Upper lobe of left lung (tissue), 6 donors: ENCODE data around the gene MYRF. TPM values are rescaled to one million over a fixed set of nuclear protein-coding genes. Genes with fewer than 3 reads are reported as not detected.

ENCODE experiments used
- ATAC-seq, 2 donors: fragments of 200-7000 bp; cut with Tn5 transposase; one replicate each; pipeline ENCODE4 v1.9.1; 2022; ENCODE audit warnings: mild to moderate bottlenecking in 2 of 2, moderate library complexity in 2 of 2; ENCODE audit not compliant: low FRiP score in 2 of 2
- DNase-seq, 2 donors: peaks; one replicate each; pipeline ENCODE4 v3.0.0-alpha.2; 2019 to 2020
- H3K27ac ChIP-seq, 4 donors: fragments of 200-600 bp; sonication (generic); one replicate each; pipeline ENCODE4 v1.5.1; 2016 to 2019
- H3K27me3 ChIP-seq, 4 donors: fragments of 200-600 bp; sonication (generic); one replicate each; pipeline ENCODE4 v1.5.1; 2017 to 2019
- H3K36me3 ChIP-seq, 4 donors: fragments of 200-600 bp; sonication (generic); one replicate each; pipeline ENCODE4 v1.5.1; 2016 to 2019
- H3K4me1 ChIP-seq, 4 donors: fragments of 200-600 bp; sonication (generic); one replicate each; pipeline ENCODE4 v1.5.1; 2018 to 2019
- H3K4me3 ChIP-seq, 4 donors: fragments of 200-600 bp; sonication (generic); one replicate each; pipeline ENCODE4 v1.5.1; 2017 to 2019; ENCODE audit warnings: mild to moderate bottlenecking in 2 of 4, moderate library complexity in 1 of 4
- H3K9me3 ChIP-seq, 4 donors: fragments of 200-600 bp; sonication (generic); one replicate each; pipeline ENCODE4 v1.5.1; 2018 to 2019
- CTCF ChIP-seq, 6 experiments: fragments of 450-650 bp in 4 of 6; fragments of 200-600 bp in 2 of 6; sonication (generic) in 2 of 6; IDR thresholded peaks; one replicate each; pipeline ENCODE4 v1.5.1; 2016 to 2019; ENCODE audit warnings: antibody characterized with exemption in 6 of 6
- EP300 ChIP-seq, 4 donors: sonication (generic); formaldehyde crosslinking; IDR thresholded peaks; one replicate each; pipeline ENCODE4 v1.5.1; 2017; ENCODE audit warnings: antibody characterized with exemption in 4 of 4, control low read depth in 2 of 4
- POLR2A ChIP-seq, 4 donors: fragments of 450-650 bp; IDR thresholded peaks; one replicate each; pipeline ENCODE4 v1.5.1; 2016 to 2017; ENCODE audit warnings: antibody characterized with exemption in 4 of 4, mild to moderate bottlenecking in 2 of 4
- POLR2AphosphoS5 ChIP-seq, 2 donors: sonication (generic); formaldehyde crosslinking; IDR thresholded peaks; one replicate each; pipeline ENCODE4 v1.5.1; 2017; ENCODE audit warnings: antibody characterized with exemption in 2 of 2
- WGBS, 2 donors: methylation state at CpG; one replicate each; pipeline ENCODE4 v1.1.5; 2017 to 2018; 5-methylcytosine and 5-hydroxymethylcytosine counted together
- total RNA-seq, 6 donors: library from RNA; depleted of rRNA in 4 of 6; stranded (reverse); fragments of >200 nt in 4 of 6; gene quantifications; one replicate each; pipeline versions ENCODE4 v1.1.0 to v1.2.1, GENCODE V29; 2016 to 2021
- donor health status: DM: no; HTN: no; CAD: no; lungs with moderate emphysema.
- donor health status: DM: no; HTN: yes; CAD: no; lungs with severe emphysema.

MYRF gene
- total RNA-seq, 6 donors from 2014 or later, result 32.5 to 147 (median 50.7) TPM

GRCh38 chr11:61806785-61807184, 54.3 kb downstream of the MYRF start:
- WGBS, 2 donors, result 93% methylated on average over 5 of the region's 5 CpGs

GRCh38 chr11:61810671-61811175, 58.3 kb downstream of the MYRF start:
- no peak for ATAC-seq

More at GRCh38 chr11:61806785-61807184, 54.3 kb downstream of the MYRF start:
- H3K36me3 ChIP-seq, result peaks cover 8 to 88% (median 73%) of the 10 kb centered on the region in 4 donors
- ATAC-seq (no peak), DNase-seq (no peak)
- no peaks in the 10 kb centered on the region for H3K9me3 ChIP-seq
- no peaks in the 10 kb centered on the region for H3K27me3 ChIP-seq
- H3K27ac ChIP-seq, result no peak overlapping the region
- TF ChIP-seq POLR2AphosphoS5 (IDR thresholded peaks at IDR 0.05) (no peak), CTCF (IDR thresholded peaks at IDR 0.05) (no peak), POLR2A (IDR thresholded peaks at IDR 0.05) (no peak), EP300 (IDR thresholded peaks at IDR 0.05) (no peak)
- no peak overlapping the region for H3K4me3 ChIP-seq
- H3K4me1 ChIP-seq, result no peaks in the 10 kb centered on the region

GRCh38 chr11:61811831-61812230, 59.4 kb downstream of the MYRF start:
- no peak for DNase-seq
- Histone ChIP-seq H3K36me3 (peaks cover 7 to 56% (median 47%) of the 10 kb centered on the region in 4 donors), H3K9me3 (no peaks in the 10 kb centered on the region), H3K4me3 (no peak overlapping the region), H3K27me3 (no peaks in the 10 kb centered on the region), H3K4me1 (peaks cover 0 to 17% (median 6%) of the 10 kb centered on the region in 4 donors), H3K27ac (no peak overlapping the region)
- TF ChIP-seq POLR2AphosphoS5 (IDR thresholded peaks at IDR 0.05) (no peak), EP300 (IDR thresholded peaks at IDR 0.05) (no peak), POLR2A (IDR thresholded peaks at IDR 0.05) (no peak), CTCF (IDR thresholded peaks at IDR 0.05) (no peak)
- no peak for ATAC-seq
- 87 to 94% methylated on average over 5 of the region's 5 CpGs for WGBS, 2 donors

More at GRCh38 chr11:61810671-61811175, 58.3 kb downstream of the MYRF start:
- TF ChIP-seq POLR2AphosphoS5 (IDR thresholded peaks at IDR 0.05) (no peak), CTCF (IDR thresholded peaks at IDR 0.05) (no peak), EP300 (IDR thresholded peaks at IDR 0.05) (no peak), POLR2A (IDR thresholded peaks at IDR 0.05) (no peak)
- Histone ChIP-seq H3K9me3 (no peaks in the 10 kb centered on the region), H3K36me3 (peaks cover 7 to 64% (median 54%) of the 10 kb centered on the region in 4 donors), H3K4me1 (peaks cover 0 to 6% (median 3%) of the 10 kb centered on the region in 4 donors), H3K4me3 (no peak overlapping the region), H3K27me3 (no peaks in the 10 kb centered on the region), H3K27ac (no peak overlapping the region)
- WGBS, 2 donors, result 91 to 96% methylated on average over 8 of the region's 8 CpGs
- no peak for DNase-seq

GRCh38 chr11:61812736-61813411, 60.4 kb downstream of the MYRF start:
- no peak overlapping the region for H3K4me3 ChIP-seq
- DNase-seq (no peak), ATAC-seq (no peak)
- no peaks in the 10 kb centered on the region for H3K9me3 ChIP-seq
- no peaks in the 10 kb centered on the region for H3K27me3 ChIP-seq
- no peak for TF ChIP-seq EP300 (IDR thresholded peaks at IDR 0.05)
- no peak for TF ChIP-seq CTCF (IDR thresholded peaks at IDR 0.05)
- no peak for TF ChIP-seq POLR2AphosphoS5 (IDR thresholded peaks at IDR 0.05)
- no peak for TF ChIP-seq POLR2A (IDR thresholded peaks at IDR 0.05)
- H3K27ac ChIP-seq, result no peak overlapping the region
- H3K36me3 ChIP-seq, result peaks cover 7 to 48% (median 42%) of the 10 kb centered on the region in 4 donors
- peaks cover 5 to 27% (median 10%) of the 10 kb centered on the region in 4 donors for H3K4me1 ChIP-seq
- WGBS, 2 donors, result 91 to 92% methylated on average over 4 of the region's 4 CpGs
